ENCODE data around the gene CNKSR1. TPM values are rescaled to one million over a fixed set of nuclear protein-coding genes. Genes with fewer than 3 reads are reported as not detected.
A peak's percentile ranks its signal among the peaks of the same experiment; 100 is the strongest.

The CNKSR1 gene
- total and polyA plus RNA-seq, 2 of the 8 experiments (the other 6 are each of a cell fraction or from before 2014, with no cell fraction given) = 13.9 to 14.5 TPM

GRCh38 chr1:26233903-26234643 is 56.8 kb downstream of the CNKSR1 start, which contains the start of gene CEP85 (continued):
- TF ChIP-seq ATF2 (IDR thresholded peaks at IDR 0.05; ENCODE audit: low read length) = no peak
- no peak for TF ChIP-seq CEBPB (IDR thresholded peaks at IDR 0.05; ENCODE audit: low read depth, low read length)
- no peak; the same call in 1 of the 2 replicates for TF ChIP-seq RBBP5 (IDR thresholded peaks at IDR 0.05; ENCODE audit: borderline replicate concordance, low read depth, low read length)
- peak; percentile 85 for TF ChIP-seq PHF8 (conservative IDR thresholded peaks at IDR 0.05; ENCODE audit: low read depth, low read length)
- TF ChIP-seq EGR1 (IDR thresholded peaks at IDR 0.05; ENCODE audit: borderline replicate concordance, low read depth, low read length) = peak; percentile 57; the same call in 1 of the 2 replicates
- TF ChIP-seq RAD21 (IDR thresholded peaks at IDR 0.05 in 1 of 2, conservative IDR thresholded peaks at IDR 0.05 in 1 of 2; ENCODE audit: low read depth in 2 of 2, low read length in 2 of 2) = peak; percentile 70 to 83
- TF ChIP-seq SP1 (IDR thresholded peaks at IDR 0.05; ENCODE audit: low read depth, low read length) = peak; percentile 88
- peak; percentile 75 for TF ChIP-seq E2F6 (IDR thresholded peaks at IDR 0.05)
- TF ChIP-seq HDAC2 (IDR thresholded peaks at IDR 0.05; ENCODE audit: borderline replicate concordance in 1 of 2, low read depth in 2 of 2, low read length in 2 of 2) = 0 out of 4 replicates have a peak, but pooled peaks of 1 of the 2 experiments have one; percentile 50
- no peak for TF ChIP-seq RFX5 (IDR thresholded peaks at IDR 0.05; ENCODE audit: borderline replicate concordance, low read depth, low read length)
- no peak for TF ChIP-seq POU5F1 (IDR thresholded peaks at IDR 0.05; ENCODE audit: low read depth, low read length)
- peak in 1 of 2 experiments; percentile 84; a peak in 2 of 3 replicates for TF ChIP-seq POLR2A (IDR thresholded peaks at IDR 0.05; ENCODE audit: control extremely low read depth in 1 of 2, low read depth in 2 of 2, low read length in 2 of 2)
- TF ChIP-seq BCL11A (IDR thresholded peaks at IDR 0.05; ENCODE audit: low read depth in 2 of 2, low read length in 2 of 2) = no peak
- TF ChIP-seq RXRA (IDR thresholded peaks at IDR 0.05; ENCODE audit: insufficient read depth, low read depth, low read length) = no peak
- peak; percentile 89 for TF ChIP-seq SAP30 (IDR thresholded peaks at IDR 0.05; ENCODE audit: insufficient read depth, insufficient replicate concordance, low read length)
- TF ChIP-seq CTCF (IDR thresholded peaks at IDR 0.05; ENCODE audit: control extremely low read depth in 1 of 3, insufficient read depth in 1 of 3, low read depth in 1 of 3, low read length in 3 of 3) = peak; percentile 92 to 97 (median 92)
- 0 out of 3 replicates have a peak, but pooled peaks of 1 of the 2 experiments have one; percentile 6 for TF ChIP-seq EP300 (IDR thresholded peaks at IDR 0.05; ENCODE audit: borderline replicate concordance in 1 of 2, low read depth in 2 of 2, low read length in 2 of 2)
